RWPE1 (cell line): Measurements from ENCODE around the gene SEPTIN8.
A peak's percentile ranks its signal among the peaks of the same experiment; 100 is the strongest.

Experiments
- CTCF ChIA-PET: fragments of 350-600 bp; sonication (Branson Sonifier 250); formaldehyde crosslinking; extraction: SDS; loops from one replicate; lab custom pipeline; 2021; lab: Yijun Ruan, JAX
- POLR2A ChIA-PET: fragments of 400-600 bp; formaldehyde crosslinking; extraction: SDS; loops from one replicate; lab custom pipeline; 2020; ENCODE audit warnings: antibody characterized with exemption; ENCODE audit not compliant: low non-redundant PET; lab: Yijun Ruan, JAX
- DNase-seq: peaks from one replicate; pipeline ENCODE4 v3.0.0; 2012; ENCODE audit warnings: low spot score
- H3K27ac ChIP-seq: fragments of 450-650 bp; 2 replicates; pipeline ENCODE4 v1.5.1; 2017
- CTCF ChIP-seq: fragments of 450-650 bp; conservative IDR thresholded peaks from 2 replicates; pipeline ENCODE4 v1.5.1; 2017; ENCODE audit warnings: low read depth, mild to moderate bottlenecking

SEPTIN8 gene

GRCh38 chr5:132777209-132778069 lies at the start of gene SEPTIN8:
Gene SEPTIN8, minus strand, starts transcription at chr5:132777239. Its CDS starts 102 bp downstream, at chr5:132777137.
- CTCF ChIA-PET, result interaction anchor here (0.7 to 1.1 kb wide), 5 partner anchors 9 to 366 kb away, joined by 3 to 8 read pairs (median 5); partner anchors contain the start of gene SHROOM1
- peak within 1 kb of the TSS; percentile 71 for H3K27ac ChIP-seq
- peak; percentile 86 for DNase-seq
- no peak for TF ChIP-seq CTCF
- POLR2A ChIA-PET, result interaction anchor here (0.6 to 0.8 kb wide), 2 partner anchors 15 to 42 kb away, joined by 3 read pairs; no protein-coding TSS in a partner anchor

- no peak overlapping the region for H3K27ac ChIP-seq
- POLR2A ChIA-PET, result no interaction called here
- TF ChIP-seq CTCF, result no peak
- CTCF ChIA-PET, result interaction anchor here (1.2 kb wide), 1 partner anchor 12 kb away, joined by 3 read pairs; no protein-coding TSS in a partner anchor
- no peak for DNase-seq
Observed at GRCh38 chr5:132826424-132827082, 49.5 kb upstream of the SEPTIN8 start.

GRCh38 chr5:132825834-132826391 lies 48.9 kb upstream of the SEPTIN8 start:
- no peak for DNase-seq
- no peak overlapping the region for H3K27ac ChIP-seq
- TF ChIP-seq CTCF, result no peak
- CTCF ChIA-PET, result interaction anchor here (1.2 kb wide), 1 partner anchor 11 kb away, joined by 3 read pairs; no protein-coding TSS in a partner anchor
- POLR2A ChIA-PET, result interaction anchor here (0.6 kb wide), 1 partner anchor 35 kb away, joined by 9 read pairs; no protein-coding TSS in a partner anchor

GRCh38 chr5:132825033-132825833 lies 48.2 kb upstream of the SEPTIN8 start:
- no peak for DNase-seq
- ChIA-PET POLR2A (interaction anchor here (0.6 kb wide), 1 partner anchor 35 kb away, joined by 9 read pairs; no protein-coding TSS in a partner anchor), CTCF (interaction anchor here (0.6 to 1.2 kb wide), 2 partner anchors 11 to 194 kb away, joined by 3 to 4 read pairs; no protein-coding TSS in a partner anchor)
- no peak overlapping the region for H3K27ac ChIP-seq
- no peak for TF ChIP-seq CTCF

GRCh38 chr5:132824426-132824825 lies 47.4 kb upstream of the SEPTIN8 start:
- ChIA-PET CTCF (interaction anchor here (0.6 to 0.7 kb wide), 2 partner anchors 438 to 474 kb away, joined by 3 to 5 read pairs; no protein-coding TSS in a partner anchor), POLR2A (no interaction called here)
- no peak overlapping the region for H3K27ac ChIP-seq
- DNase-seq, result no peak
- no peak for TF ChIP-seq CTCF
